Left ventricle myocardium superior (tissue), 1 donor: ENCODE measurements around the gene PPP1CA. TPM values are rescaled to one million over a fixed set of nuclear protein-coding genes. Genes with fewer than 3 reads are reported as not detected.

Source experiments
- total RNA-seq: library from RNA; stranded (reverse); fragmentation: NEBNext Ultra II Directional; extraction: Animal tissue kit (Norgen Biotek cat#: 25700); gene quantifications from one replicate; pipeline ENCODE4 v1.2.1, GENCODE V29; 2021
- donor health status: DM: no; HTN: yes; CAD: no; lungs with severe emphysema.

PPP1CA gene
- total RNA-seq, 1 donor from 2014 or later = 106 TPM

Other genes starting within 250 kb of the PPP1CA start
- 56.8 TPM for gene GRK2, start 135.4 kb downstream of the PPP1CA start, total RNA-seq
- 13.1 TPM for gene ANKRD13D, start 112.6 kb downstream of the PPP1CA start, total RNA-seq
- 18.7 TPM for gene SSH3, start 98.3 kb downstream of the PPP1CA start, total RNA-seq
- gene POLD4, start 48.3 kb downstream of the PPP1CA start, total RNA-seq = 40.3 TPM
- 0.89 TPM for gene CLCF1, start 28.3 kb downstream of the PPP1CA start, total RNA-seq
- gene RAD9A, start 9.9 kb downstream of the PPP1CA start, total RNA-seq = 5.8 TPM
- gene TBC1D10C, start 2.2 kb upstream of the PPP1CA start, total RNA-seq = 0.87 TPM
- 18.0 TPM for gene CARNS1, start 13.8 kb upstream of the PPP1CA start, total RNA-seq
- 25.1 TPM for gene RPS6KB2, start 26.6 kb upstream of the PPP1CA start, total RNA-seq
- gene PTPRCAP, start 35.8 kb upstream of the PPP1CA start, total RNA-seq = 2.0 TPM
- 23.2 TPM for gene CORO1B, start 41.6 kb upstream of the PPP1CA start, total RNA-seq
- not detected for gene GPR152, start 50.9 kb upstream of the PPP1CA start, total RNA-seq
- gene CABP4, start 53.5 kb upstream of the PPP1CA start, total RNA-seq = 0.64 TPM
- gene TMEM134, start 67.4 kb upstream of the PPP1CA start, total RNA-seq = 91.5 TPM
- gene AIP, start 81.2 kb upstream of the PPP1CA start, total RNA-seq = 51.3 TPM
- gene PITPNM1, start 103.5 kb upstream of the PPP1CA start, total RNA-seq = 45.5 TPM
- 55.0 TPM for gene CDK2AP2, start 106.3 kb upstream of the PPP1CA start, total RNA-seq
- not detected for gene CABP2, start 121.6 kb upstream of the PPP1CA start, total RNA-seq
- 360 TPM for gene GSTP1, start 182.0 kb upstream of the PPP1CA start, total RNA-seq
- gene NDUFV1, start 205.1 kb upstream of the PPP1CA start, total RNA-seq = 768 TPM
- gene NUDT8, start 228.1 kb upstream of the PPP1CA start, total RNA-seq = 106 TPM
- gene TBX10, start 237.9 kb upstream of the PPP1CA start, total RNA-seq = 0.37 TPM
- gene ACY3, start 248.9 kb upstream of the PPP1CA start, total RNA-seq = not detected